HepG2 (cell line): ENCODE measurements around the gene ENPP4. TPM values are rescaled to one million over a fixed set of nuclear protein-coding genes. Genes with fewer than 3 reads are reported as not detected.

ENCODE experiments used
- DNMT3B ChIP-seq: conservative IDR thresholded peaks from 2 replicates; pipeline ENCODE4 v1.6.1; 2016; ENCODE audit warnings: missing biosample characterization, control low read depth
- KDM2A ChIP-seq: sonication (generic); formaldehyde crosslinking; IDR thresholded peaks from 2 replicates; pipeline ENCODE4 v1.4.0; 2020; ENCODE audit warnings: low read depth, missing genetic modification reagents, borderline replicate concordance
- KLF16 ChIP-seq, 2 experiments: sonication (generic) in 1 of 2; formaldehyde crosslinking in 1 of 2; IDR thresholded peaks; 2 replicates each; pipeline versions ENCODE4 v1.6.1 to v1.8.0; 2016 to 2023; ENCODE audit warnings: missing genetic modification reagents in 2 of 2, missing compliant biosample characterization in 1 of 2
- SMC3 ChIP-seq: IDR thresholded peaks from 2 replicates; pipeline ENCODE4 v1.6.1; 2011; ENCODE audit warnings: low read length, improper control_type of control experiment
- STAG1 ChIP-seq: sonication (generic); formaldehyde crosslinking; IDR thresholded peaks from 2 replicates; pipeline ENCODE4 v1.4.0; 2020; ENCODE audit warnings: missing genetic modification reagents
- ZNF180 ChIP-seq: sonication (generic); formaldehyde crosslinking; IDR thresholded peaks from 2 replicates; pipeline ENCODE4 v1.4.0; 2020; ENCODE audit warnings: low read depth, missing genetic modification reagents, borderline replicate concordance
- polyA plus RNA-seq, 8 experiments: library from polyadenylated mRNA; depleted of rRNA in 3 of 8; stranded (reverse) in 7 of 8; unstranded in 1 of 8; fragments of >200 nt; fragmentation: Illumina TruSeq in 4 of 8; extraction: Trizol in 4 of 8; gene quantifications; 2 replicates each; pipeline versions ENCODE4 v1.2.1 to v1.2.3, GENCODE V29; 2011 to 2016; ENCODE audit warnings: low read depth in 4 of 8, missing spikeins in 1 of 8, mixed read lengths in 1 of 8; ENCODE audit not compliant: insufficient read depth in 1 of 8
- total RNA-seq, 5 experiments: library from RNA; depleted of rRNA; stranded (reverse); fragments of >200 nt; fragmentation: Illumina TruSeq; extraction: Trizol; gene quantifications; 2 replicates each; pipeline ENCODE4 v1.2.3, GENCODE V29; 2016; ENCODE audit warnings: low read depth in 1 of 5
- TF ChIP-seq, protein P1 (sequence below): IDR thresholded peaks from 2 replicates; pipeline ENCODE4 v1.6.1; 2016; ENCODE audit warnings: mild to moderate bottlenecking
- TF ChIP-seq, protein P2 (sequence below): IDR thresholded peaks from 2 replicates; pipeline ENCODE4 v1.6.1; 2018; ENCODE audit warnings: missing genetic modification reagents, mild to moderate bottlenecking, missing compliant biosample characterization
- TF ChIP-seq, protein P3 (sequence below): sonication (generic); formaldehyde crosslinking; IDR thresholded peaks from 2 replicates; pipeline ENCODE4 v1.8.0; 2022; ENCODE audit warnings: missing genetic modification reagents, mild to moderate bottlenecking, inconsistent platforms, borderline replicate concordance

The ENPP4 gene
- total and polyA plus RNA-seq, 2 of the 13 experiments (the other 11 are each of a cell fraction or from before 2014, with no cell fraction given): 0.04 to 0.38 TPM

DNA sequence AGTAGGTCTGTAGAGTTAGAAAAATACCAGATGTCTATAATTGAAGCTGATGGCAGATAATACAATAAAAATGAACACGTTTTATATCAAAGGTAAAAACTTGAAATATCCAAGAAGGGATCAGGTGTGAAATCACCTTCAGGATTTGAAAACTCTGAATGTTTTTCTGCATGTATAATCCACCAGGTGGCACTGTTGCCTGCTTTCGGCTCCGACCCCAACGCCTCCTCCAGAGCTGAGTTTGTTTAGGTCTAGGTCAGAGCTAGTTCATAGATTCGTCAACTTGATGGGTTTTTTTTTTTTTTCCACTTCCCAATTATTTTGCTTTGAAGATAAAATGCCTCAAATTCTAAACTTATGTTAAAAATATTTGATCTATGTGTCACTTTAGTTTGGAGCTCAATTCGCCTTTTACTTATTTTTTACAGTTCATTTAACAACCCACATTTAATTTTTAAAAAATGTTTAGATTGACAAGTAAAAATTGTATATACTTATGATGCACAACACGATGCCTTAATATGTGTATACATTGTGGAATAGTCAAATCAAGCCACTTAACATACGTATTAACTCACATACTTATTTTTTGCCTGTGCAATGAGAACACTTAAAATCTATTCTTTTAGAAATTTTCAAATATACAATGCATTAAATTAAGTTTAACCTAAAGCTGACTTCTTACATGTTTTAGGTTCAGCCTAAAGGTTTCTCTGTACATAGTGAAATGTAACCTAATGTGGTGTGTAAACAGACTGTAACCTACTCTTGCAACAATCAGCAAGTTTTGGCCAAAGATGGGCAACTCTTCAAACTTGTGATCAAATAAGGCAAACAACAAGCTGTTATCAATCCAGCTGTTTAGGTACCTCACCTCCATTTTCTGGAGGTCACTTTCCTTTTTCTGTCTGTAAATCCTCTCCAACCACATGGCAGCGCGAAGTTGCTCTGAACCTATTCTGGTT lies 39.4 kb upstream of the ENPP4 start (continued):
- TF ChIP-seq, protein P1, sequence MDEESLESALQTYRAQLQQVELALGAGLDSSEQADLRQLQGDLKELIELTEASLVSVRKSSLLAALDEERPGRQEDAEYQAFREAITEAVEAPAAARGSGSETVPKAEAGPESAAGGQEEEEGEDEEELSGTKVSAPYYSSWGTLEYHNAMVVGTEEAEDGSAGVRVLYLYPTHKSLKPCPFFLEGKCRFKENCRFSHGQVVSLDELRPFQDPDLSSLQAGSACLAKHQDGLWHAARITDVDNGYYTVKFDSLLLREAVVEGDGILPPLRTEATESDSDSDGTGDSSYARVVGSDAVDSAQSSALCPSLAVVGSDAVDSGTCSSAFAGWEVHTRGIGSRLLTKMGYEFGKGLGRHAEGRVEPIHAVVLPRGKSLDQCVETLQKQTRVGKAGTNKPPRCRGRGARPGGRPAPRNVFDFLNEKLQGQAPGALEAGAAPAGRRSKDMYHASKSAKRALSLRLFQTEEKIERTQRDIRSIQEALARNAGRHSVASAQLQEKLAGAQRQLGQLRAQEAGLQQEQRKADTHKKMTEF (CRISPR knock-in tag): 0 out of 2 replicates have a peak, but pooled peaks have one; percentile 28
- TF ChIP-seq STAG1 (CRISPR knock-in tag) (peak; percentile 86), ZNF180 (CRISPR knock-in tag) (no peak), KDM2A (0 out of 2 replicates have a peak, but pooled peaks have one; percentile 25), SMC3 (peak; percentile 86), KLF16 (CRISPR knock-in tag; IDR thresholded peaks at IDR 0.05) (0 out of 4 replicates have a peak, but pooled peaks of 1 of the 2 experiments have one; percentile 25), DNMT3B (CRISPR knock-in tag) (no peak)
- TF ChIP-seq, protein P2, sequence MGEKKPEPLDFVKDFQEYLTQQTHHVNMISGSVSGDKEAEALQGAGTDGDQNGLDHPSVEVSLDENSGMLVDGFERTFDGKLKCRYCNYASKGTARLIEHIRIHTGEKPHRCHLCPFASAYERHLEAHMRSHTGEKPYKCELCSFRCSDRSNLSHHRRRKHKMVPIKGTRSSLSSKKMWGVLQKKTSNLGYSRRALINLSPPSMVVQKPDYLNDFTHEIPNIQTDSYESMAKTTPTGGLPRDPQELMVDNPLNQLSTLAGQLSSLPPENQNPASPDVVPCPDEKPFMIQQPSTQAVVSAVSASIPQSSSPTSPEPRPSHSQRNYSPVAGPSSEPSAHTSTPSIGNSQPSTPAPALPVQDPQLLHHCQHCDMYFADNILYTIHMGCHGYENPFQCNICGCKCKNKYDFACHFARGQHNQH (CRISPR knock-in tag): no peak
- TF ChIP-seq, protein P3, sequence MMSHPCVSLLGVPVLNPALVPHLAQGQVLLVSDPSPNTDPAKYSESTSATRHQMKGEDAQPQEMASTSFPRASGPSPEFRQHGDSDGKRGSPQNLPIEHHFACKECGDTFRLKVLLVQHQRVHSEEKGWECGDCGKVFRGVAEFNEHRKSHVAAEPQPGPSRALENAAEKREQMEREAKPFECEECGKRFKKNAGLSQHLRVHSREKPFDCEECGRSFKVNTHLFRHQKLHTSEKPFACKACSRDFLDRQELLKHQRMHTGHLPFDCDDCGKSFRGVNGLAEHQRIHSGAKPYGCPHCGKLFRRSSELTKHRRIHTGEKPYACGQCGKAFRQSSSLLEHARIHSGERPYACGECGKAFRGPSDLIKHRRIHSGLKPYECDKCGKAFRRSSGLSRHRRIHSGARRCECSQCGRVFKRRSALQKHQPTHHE (CRISPR knock-in tag): no peak
